ENCODE measurements around the gene DYSF. TPM values are rescaled to one million over a fixed set of nuclear protein-coding genes. Genes with fewer than 3 reads are reported as not detected.
"Not testable (repeated sequence)": the region's sequence is repeated elsewhere in the genome, so short reads cannot be mapped to it uniquely, and the experiment has no call there.

DYSF gene
- total RNA-seq, 2 experiments from 2014 or later = 0.12 TPM

- H3K36me3 Mint-ChIP-seq (ENCODE audit: low read depth) = no peaks in the 10 kb centered on the region
Observed at GRCh38 chr2:71633086-71633485, 179.7 kb downstream of the DYSF start.

GRCh38 chr2:71634567-71634966 lies 181.2 kb downstream of the DYSF start:
- ChIA-PET POLR2A (no interaction called here), CTCF (no interaction called here)
- no peak for DNase-seq
- Mint-ChIP-seq H3K9me3 (no peaks in the 10 kb centered on the region), H3K27me3 (peaks cover 7% of the 10 kb centered on the region), H3K4me3 (no peak overlapping the region), H3K36me3 (ENCODE audit: low read depth) (no peaks in the 10 kb centered on the region), H3K4me1 (no peaks in the 10 kb centered on the region), H3K27ac (no peak overlapping the region)

More at GRCh38 chr2:71633086-71633485, 179.7 kb downstream of the DYSF start:
- no peaks in the 10 kb centered on the region for H3K4me1 Mint-ChIP-seq
- DNase-seq = no peak
- no peak overlapping the region for H3K4me3 Mint-ChIP-seq
- H3K9me3 Mint-ChIP-seq = no peaks in the 10 kb centered on the region
- ChIA-PET CTCF (interaction anchor here (1.0 kb wide), 1 partner anchor 31 kb away, joined by 3 read pairs; no protein-coding TSS in a partner anchor), POLR2A (no interaction called here)
- no peak overlapping the region for H3K27ac Mint-ChIP-seq
- H3K27me3 Mint-ChIP-seq = peaks cover 12% of the 10 kb centered on the region

- CTCF ChIA-PET = no interaction called here
- H3K9me3 Mint-ChIP-seq = no peaks in the 10 kb centered on the region
- no peaks in the 10 kb centered on the region for H3K36me3 Mint-ChIP-seq (ENCODE audit: low read depth)
- H3K4me3 Mint-ChIP-seq = no peak overlapping the region
- no peak overlapping the region for H3K27ac Mint-ChIP-seq
- H3K4me1 Mint-ChIP-seq = no peaks in the 10 kb centered on the region
- no peak for DNase-seq
- POLR2A ChIA-PET = no interaction called here
- peaks cover 2% of the 10 kb centered on the region for H3K27me3 Mint-ChIP-seq
Observed at GRCh38 chr2:71635798-71636197, 182.4 kb downstream of the DYSF start.

GRCh38 chr2:71637168-71637567 lies 183.8 kb downstream of the DYSF start:
- H3K27me3 Mint-ChIP-seq = peaks cover 2% of the 10 kb centered on the region
- no peaks in the 10 kb centered on the region for H3K4me1 Mint-ChIP-seq
- no peak overlapping the region for H3K4me3 Mint-ChIP-seq
- H3K9me3 Mint-ChIP-seq = no peaks in the 10 kb centered on the region
- DNase-seq = no peak
- CTCF ChIA-PET = no interaction called here
- H3K36me3 Mint-ChIP-seq (ENCODE audit: low read depth) = no peaks in the 10 kb centered on the region
- POLR2A ChIA-PET = no interaction called here
- no peak overlapping the region for H3K27ac Mint-ChIP-seq

- Mint-ChIP-seq H3K4me3 (no peak overlapping the region), H3K27me3 (peaks cover 2% of the 10 kb centered on the region), H3K36me3 (ENCODE audit: low read depth) (no peaks in the 10 kb centered on the region), H3K4me1 (no peaks in the 10 kb centered on the region), H3K9me3 (no peaks in the 10 kb centered on the region), H3K27ac (no peak overlapping the region)
- ChIA-PET CTCF (no interaction called here), POLR2A (no interaction called here)
- DNase-seq = no peak
Observed at GRCh38 chr2:71637736-71638135, 184.4 kb downstream of the DYSF start.

- Mint-ChIP-seq H3K27ac (no peak overlapping the region), H3K9me3 (no peaks in the 10 kb centered on the region), H3K36me3 (ENCODE audit: low read depth) (no peaks in the 10 kb centered on the region), H3K27me3 (peaks cover 6% of the 10 kb centered on the region), H3K4me3 (no peak overlapping the region), H3K4me1 (no peaks in the 10 kb centered on the region)
- ChIA-PET CTCF (no interaction called here), POLR2A (no interaction called here)
- DNase-seq = no peak
Observed at GRCh38 chr2:71639735-71640134, 186.4 kb downstream of the DYSF start.

- Mint-ChIP-seq H3K4me3 (no peak overlapping the region), H3K4me1 (no peaks in the 10 kb centered on the region), H3K27me3 (peaks cover 6% of the 10 kb centered on the region), H3K27ac (no peak overlapping the region), H3K9me3 (no peaks in the 10 kb centered on the region), H3K36me3 (ENCODE audit: low read depth) (no peaks in the 10 kb centered on the region)
- no peak for DNase-seq
- CTCF ChIA-PET = no interaction called here
- POLR2A ChIA-PET = no interaction called here
Observed at GRCh38 chr2:71640489-71640888, 187.1 kb downstream of the DYSF start.

GRCh38 chr2:71643674-71644357 lies 190.5 kb downstream of the DYSF start:
- DNase-seq = no peak
- CTCF ChIA-PET = no interaction called here
- Mint-ChIP-seq H3K27ac (no peak overlapping the region), H3K9me3 (no peaks in the 10 kb centered on the region), H3K4me3 (no peak overlapping the region), H3K4me1 (no peaks in the 10 kb centered on the region), H3K27me3 (peaks cover 9% of the 10 kb centered on the region), H3K36me3 (ENCODE audit: low read depth) (no peaks in the 10 kb centered on the region)
- POLR2A ChIA-PET = no interaction called here

- CTCF ChIA-PET = no interaction called here
Observed at GRCh38 chr2:71646028-71646427, 192.7 kb downstream of the DYSF start.

GRCh38 chr2:71647356-71647755 lies 194.0 kb downstream of the DYSF start:
- ChIA-PET CTCF (no interaction called here), POLR2A (no interaction called here)
- H3K9me3 Mint-ChIP-seq = no peaks in the 10 kb centered on the region
- no peak for DNase-seq
- H3K27me3 Mint-ChIP-seq = peaks cover 18% of the 10 kb centered on the region
- no peaks in the 10 kb centered on the region for H3K4me1 Mint-ChIP-seq
- H3K4me3 Mint-ChIP-seq = no peak overlapping the region
- no peaks in the 10 kb centered on the region for H3K36me3 Mint-ChIP-seq (ENCODE audit: low read depth)
- no peak overlapping the region for H3K27ac Mint-ChIP-seq

More at GRCh38 chr2:71646028-71646427, 192.7 kb downstream of the DYSF start:
- DNase-seq = no peak
- Mint-ChIP-seq H3K27me3 (peaks cover 17% of the 10 kb centered on the region), H3K4me1 (no peaks in the 10 kb centered on the region), H3K4me3 (no peak overlapping the region), H3K36me3 (ENCODE audit: low read depth) (no peaks in the 10 kb centered on the region), H3K9me3 (no peaks in the 10 kb centered on the region), H3K27ac (no peak overlapping the region)
- POLR2A ChIA-PET = no interaction called here

- no peak overlapping the region for H3K4me3 Mint-ChIP-seq
- H3K27ac Mint-ChIP-seq = no peak overlapping the region
- CTCF ChIA-PET = no interaction called here
- DNase-seq = no peak
- POLR2A ChIA-PET = no interaction called here
- H3K36me3 Mint-ChIP-seq (ENCODE audit: low read depth) = no peaks in the 10 kb centered on the region
- peaks cover 4% of the 10 kb centered on the region for H3K27me3 Mint-ChIP-seq
- no peaks in the 10 kb centered on the region for H3K4me1 Mint-ChIP-seq
- peaks cover 14% of the 10 kb centered on the region for H3K9me3 Mint-ChIP-seq
Observed at GRCh38 chr2:71655498-71655897, 202.1 kb downstream of the DYSF start.

- H3K4me3 Mint-ChIP-seq; H3K4me1 Mint-ChIP-seq; CTCF ChIA-PET; H3K27ac Mint-ChIP-seq; H3K27me3 Mint-ChIP-seq; H3K36me3 Mint-ChIP-seq (ENCODE audit: low read depth); POLR2A ChIA-PET; DNase-seq: not testable (repeated sequence)
- peaks cover 14% of the 10 kb centered on the region for H3K9me3 Mint-ChIP-seq
Observed at GRCh38 chr2:71658256-71658655, 204.9 kb downstream of the DYSF start.

GRCh38 chr2:71658771-71659170 lies 205.4 kb downstream of the DYSF start:
- Mint-ChIP-seq H3K9me3 (peaks cover 14% of the 10 kb centered on the region), H3K4me3 (no peak overlapping the region), H3K4me1 (no peaks in the 10 kb centered on the region), H3K27ac (no peak overlapping the region), H3K27me3 (no peaks in the 10 kb centered on the region), H3K36me3 (ENCODE audit: low read depth) (no peaks in the 10 kb centered on the region)
- DNase-seq = no peak
- ChIA-PET POLR2A (no interaction called here), CTCF (no interaction called here)

GRCh38 chr2:71659868-71660518 lies 206.6 kb downstream of the DYSF start:
- ChIA-PET CTCF (no interaction called here), POLR2A (no interaction called here)
- no peaks in the 10 kb centered on the region for H3K27me3 Mint-ChIP-seq
- H3K4me1 Mint-ChIP-seq = no peaks in the 10 kb centered on the region
- no peak overlapping the region for H3K27ac Mint-ChIP-seq
- DNase-seq = no peak
- peaks cover 14% of the 10 kb centered on the region for H3K9me3 Mint-ChIP-seq
- H3K36me3 Mint-ChIP-seq (ENCODE audit: low read depth) = no peaks in the 10 kb centered on the region
- H3K4me3 Mint-ChIP-seq = no peak overlapping the region

Data from activated CD4-positive, alpha-beta T cell treated with anti-CD3 and anti-CD28 coated beads, Interleukin-2, amount 10 ng/mL, durations not matched to agents 7 days and 5 days (primary cell).